Mucosa of rectum (tissue), 2 donors: ENCODE results near the gene PSMA1.
A peak's percentile ranks its signal among the peaks of the same experiment; 100 is the strongest.
"Not testable (repeated sequence)": the region's sequence is repeated elsewhere in the genome, so short reads cannot be mapped to it uniquely, and the experiment has no call there.

Source experiments
- H3K27ac ChIP-seq, 2 donors: one replicate each; pipeline ENCODE4 v1.7.0; 2013; ENCODE audit warnings: inconsistent platforms in 2 of 2, low read depth in 2 of 2, low read length in 2 of 2
- H3K27me3 ChIP-seq, 2 donors: one replicate each; pipeline ENCODE4 v1.7.0; 2013; ENCODE audit warnings: low read length in 2 of 2; ENCODE audit not compliant: control insufficient read depth in 2 of 2, insufficient read depth in 2 of 2
- H3K36me3 ChIP-seq, 2 donors: one replicate each; pipeline ENCODE4 v1.7.0; 2013; ENCODE audit warnings: low read length in 2 of 2; ENCODE audit not compliant: control insufficient read depth in 2 of 2, insufficient read depth in 2 of 2
- H3K4me1 ChIP-seq, 2 donors: one replicate each; pipeline ENCODE4 v1.7.0; 2013; ENCODE audit warnings: low read length in 2 of 2, mild to moderate bottlenecking in 1 of 2; ENCODE audit not compliant: control insufficient read depth in 2 of 2, insufficient read depth in 2 of 2
- H3K4me3 ChIP-seq, 2 donors: one replicate each; pipeline ENCODE4 v1.7.0; 2013; ENCODE audit warnings: low read length in 2 of 2
- H3K9ac ChIP-seq, 2 donors: one replicate each; pipeline ENCODE4 v1.7.0; 2013; ENCODE audit warnings: low read length in 2 of 2, low read depth in 1 of 2, mild to moderate bottlenecking in 1 of 2
- H3K9me3 ChIP-seq, 2 donors: one replicate each; pipeline ENCODE4 v1.7.0; 2013; ENCODE audit warnings: low read length in 2 of 2; ENCODE audit not compliant: control insufficient read depth in 2 of 2
- donor health status: healthy.
- donor health status: Normal muscosa, but diverticular disease.

The PSMA1 gene

DNA sequence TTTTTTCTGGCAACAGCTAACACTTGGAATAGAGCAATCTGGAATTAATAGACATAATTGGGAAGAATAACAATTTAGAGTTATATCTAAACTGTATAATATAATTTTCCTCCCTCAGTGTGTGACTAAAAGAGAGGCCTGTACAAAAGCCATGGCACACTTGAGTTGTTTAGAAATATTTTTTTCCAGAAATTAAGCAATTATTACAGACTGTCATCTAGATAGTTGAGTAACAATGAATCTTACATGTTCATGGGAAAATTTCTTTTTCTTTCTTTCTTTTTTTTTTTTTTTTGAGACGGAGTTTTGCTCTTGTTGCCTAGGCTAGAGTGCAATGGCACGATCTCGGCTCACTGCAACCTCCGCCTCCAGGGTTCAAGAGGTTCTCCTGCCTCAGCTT is 15.0 kb upstream of the PSMA1 start:
- not testable (repeated sequence) for H3K9ac ChIP-seq, H3K27ac ChIP-seq, H3K9me3 ChIP-seq, H3K36me3 ChIP-seq, H3K27me3 ChIP-seq, H3K4me3 ChIP-seq, H3K4me1 ChIP-seq

DNA sequence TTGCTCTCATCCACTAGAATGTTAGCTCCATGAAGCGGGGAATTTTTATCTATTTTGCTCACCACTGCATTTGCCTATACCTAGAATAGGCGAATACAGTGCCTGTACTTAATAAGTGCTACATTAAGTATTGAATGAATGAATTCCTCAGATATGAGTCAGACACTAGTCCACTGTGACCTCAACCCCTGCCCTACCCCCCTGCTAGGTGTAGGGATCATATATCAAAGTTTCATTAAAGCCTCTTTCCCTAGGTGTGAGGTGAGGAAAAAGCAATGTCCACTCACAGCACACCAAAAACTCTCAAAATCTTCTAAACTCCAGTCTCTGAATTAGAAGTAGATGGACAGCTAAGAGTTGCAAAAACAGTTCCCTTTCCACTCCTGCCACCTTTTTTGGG is 9.8 kb upstream of the PSMA1 start:
- Histone ChIP-seq H3K27ac (no peak overlapping the region), H3K4me3 (no peak overlapping the region), H3K9me3 (no peaks in the 10 kb centered on the region), H3K36me3 (no peaks in the 10 kb centered on the region), H3K27me3 (no peaks in the 10 kb centered on the region), H3K9ac (no peak overlapping the region), H3K4me1 (no peaks in the 10 kb centered on the region)

- H3K9ac ChIP-seq = no peak overlapping the region
- no peaks in the 10 kb centered on the region for H3K27me3 ChIP-seq
- no peaks in the 10 kb centered on the region for H3K9me3 ChIP-seq
- H3K4me3 ChIP-seq = no peak overlapping the region
- H3K4me1 ChIP-seq = no peaks in the 10 kb centered on the region
- H3K36me3 ChIP-seq = no peaks in the 10 kb centered on the region
- no peak overlapping the region for H3K27ac ChIP-seq
Observed at GRCh38 chr11:14529321-14529720, 9.1 kb upstream of the PSMA1 start.

GRCh38 chr11:14522801-14523200 is 2.6 kb upstream of the PSMA1 start:
- Histone ChIP-seq H3K9me3 (no peaks in the 10 kb centered on the region), H3K4me3 (no peak overlapping the region), H3K27ac (no peak overlapping the region), H3K4me1 (peaks cover 10 to 11% of the 10 kb centered on the region in 2 donors), H3K9ac (no peak overlapping the region), H3K27me3 (no peaks in the 10 kb centered on the region), H3K36me3 (peaks cover 3 to 7% of the 10 kb centered on the region in 2 donors)

- H3K9me3 ChIP-seq = no peaks in the 10 kb centered on the region
- H3K9ac ChIP-seq = no peak overlapping the region
- no peak overlapping the region for H3K27ac ChIP-seq
- H3K4me3 ChIP-seq = no peak overlapping the region
- H3K4me1 ChIP-seq = peaks cover 10 to 11% of the 10 kb centered on the region in 2 donors
- H3K27me3 ChIP-seq = no peaks in the 10 kb centered on the region
- H3K36me3 ChIP-seq = peaks cover 7 to 10% of the 10 kb centered on the region in 2 donors
Observed at GRCh38 chr11:14522245-14522644, 2.1 kb upstream of the PSMA1 start.

GRCh38 chr11:14520747-14521151 is 563 bp upstream of the PSMA1 start:
- peaks cover 10 to 11% of the 10 kb centered on the region in 2 donors for H3K4me1 ChIP-seq
- H3K4me3 ChIP-seq = peak overlapping the region; percentile 82 to 99
- peak overlapping the region; percentile 73 to 83 for H3K9ac ChIP-seq
- H3K9me3 ChIP-seq = no peaks in the 10 kb centered on the region
- H3K27me3 ChIP-seq = no peaks in the 10 kb centered on the region
- peak overlapping the region; percentile 77 to 87 for H3K27ac ChIP-seq
- H3K36me3 ChIP-seq = peaks cover 12 to 21% of the 10 kb centered on the region in 2 donors

- Histone ChIP-seq H3K27me3 (no peaks in the 10 kb centered on the region), H3K4me3 (peak overlapping the region; percentile 82 to 99), H3K27ac (peak overlapping the region; percentile 82 to 87), H3K9me3 (no peaks in the 10 kb centered on the region), H3K36me3 (peaks cover 16 to 28% of the 10 kb centered on the region in 2 donors), H3K9ac (peak overlapping the region; percentile 73 to 83), H3K4me1 (peaks cover 10 to 11% of the 10 kb centered on the region in 2 donors)
Observed at GRCh38 chr11:14519597-14519916, 629 bp downstream of the PSMA1 start.

DNA sequence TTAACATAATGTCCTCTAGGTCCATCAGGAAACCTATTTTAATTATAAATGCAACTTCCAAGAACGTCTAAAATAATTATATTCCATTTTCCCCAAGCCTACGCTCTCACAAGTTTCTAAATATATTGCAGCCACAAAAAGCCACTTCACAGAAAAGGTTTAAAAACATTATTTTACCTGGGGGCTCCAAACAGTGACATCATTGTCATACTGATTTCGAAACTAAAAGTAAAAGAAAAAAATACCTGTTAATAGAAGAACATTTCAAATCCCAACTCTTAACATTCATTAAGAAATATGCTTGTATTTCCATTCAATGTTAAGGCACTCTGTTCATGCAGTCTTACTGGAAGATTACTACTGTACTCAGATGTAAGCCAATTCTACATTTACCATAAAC is 1.4 kb downstream of the PSMA1 start:
- H3K9ac ChIP-seq = peak overlapping the region; percentile 73 to 83
- H3K27me3 ChIP-seq = no peaks in the 10 kb centered on the region
- H3K36me3 ChIP-seq = peaks cover 18 to 35% of the 10 kb centered on the region in 2 donors
- no peak overlapping the region for H3K27ac ChIP-seq
- peaks cover 10 to 11% of the 10 kb centered on the region in 2 donors for H3K4me1 ChIP-seq
- H3K9me3 ChIP-seq = no peaks in the 10 kb centered on the region
- peak overlapping the region; percentile 82 to 99 for H3K4me3 ChIP-seq

GRCh38 chr11:14513800-14514199 is 6.4 kb downstream of the PSMA1 start:
- H3K36me3 ChIP-seq = peaks cover 50 to 74% of the 10 kb centered on the region in 2 donors
- H3K9ac ChIP-seq = no peak overlapping the region
- H3K27me3 ChIP-seq = no peaks in the 10 kb centered on the region
- no peaks in the 10 kb centered on the region for H3K9me3 ChIP-seq
- no peak overlapping the region for H3K4me3 ChIP-seq
- H3K4me1 ChIP-seq = peaks cover 0 to 4% of the 10 kb centered on the region in 2 donors
- no peak overlapping the region for H3K27ac ChIP-seq

DNA sequence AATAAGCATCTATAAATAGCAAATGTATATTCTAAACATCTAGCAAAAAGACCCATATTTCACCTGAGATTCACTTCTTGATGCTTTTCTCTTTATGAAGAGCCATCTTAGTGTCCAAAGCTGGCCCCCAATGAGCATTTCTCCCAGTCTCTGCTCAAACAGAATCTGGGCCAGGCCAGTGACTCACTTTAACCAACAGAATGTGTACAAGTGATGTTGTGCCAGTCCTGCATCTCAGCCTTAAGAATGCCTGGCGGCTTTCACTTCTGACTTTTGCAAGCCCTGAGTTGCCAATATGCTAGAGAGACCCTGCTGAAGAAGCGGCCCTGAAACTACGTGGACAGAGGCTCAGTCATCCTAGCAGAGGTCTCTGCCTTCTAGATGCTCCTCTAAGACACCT is 13.7 kb downstream of the PSMA1 start:
- Histone ChIP-seq H3K27me3 (no peaks in the 10 kb centered on the region), H3K36me3 (peaks cover 60% of the 10 kb centered on the region in 2 donors), H3K9me3 (no peaks in the 10 kb centered on the region), H3K4me1 (no peaks in the 10 kb centered on the region), H3K4me3 (no peak overlapping the region), H3K27ac (no peak overlapping the region), H3K9ac (no peak overlapping the region)

DNA sequence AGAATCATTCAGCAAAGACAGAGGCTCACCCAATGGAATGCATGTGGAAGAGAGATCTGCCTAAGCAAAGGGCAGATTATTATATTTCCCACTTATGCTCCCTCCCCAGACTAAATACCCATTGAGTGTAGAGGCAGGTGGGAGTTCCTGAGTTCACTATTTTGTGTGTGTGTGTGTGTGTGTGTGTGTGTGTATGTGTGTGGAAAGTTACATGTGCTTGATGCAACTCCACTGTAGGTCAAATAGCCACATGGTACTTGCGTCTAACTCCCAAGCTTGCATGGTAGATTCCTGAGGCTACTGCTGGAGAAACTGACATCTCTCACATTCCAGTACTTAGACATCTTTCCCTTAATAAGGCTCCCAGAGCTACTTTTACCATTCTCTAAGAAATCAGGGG is 17.2 kb downstream of the PSMA1 start:
- H3K4me1 ChIP-seq = peaks cover 0 to 19% of the 10 kb centered on the region in 2 donors
- H3K4me3 ChIP-seq = no peak overlapping the region
- H3K27me3 ChIP-seq = no peaks in the 10 kb centered on the region
- H3K36me3 ChIP-seq = peaks cover 31 to 43% of the 10 kb centered on the region in 2 donors
- no peak overlapping the region for H3K27ac ChIP-seq
- no peaks in the 10 kb centered on the region for H3K9me3 ChIP-seq
- H3K9ac ChIP-seq = no peak overlapping the region
